Suprapubic skin (tissue), 4 donors: ENCODE measurements around the gene CCDC87.

Experiments used
- CTCF ChIP-seq, 2 donors: fragments of 200-600 bp in 1 of 2; fragments of 450-650 bp in 1 of 2; sonication (generic) in 1 of 2; IDR thresholded peaks; one replicate each; pipeline ENCODE4 v1.5.1; 2016 to 2019; ENCODE audit warnings: antibody characterized with exemption in 2 of 2, mild to moderate bottlenecking in 1 of 2, moderate library complexity in 1 of 2
- POLR2A ChIP-seq, 2 donors: fragments of 450-650 bp; IDR thresholded peaks; one replicate each; pipeline ENCODE4 v1.6.1; 2017; ENCODE audit warnings: antibody characterized with exemption in 2 of 2, mild to moderate bottlenecking in 2 of 2, moderate library complexity in 2 of 2
- POLR2AphosphoS5 ChIP-seq, 3 donors: sonication (generic); formaldehyde crosslinking; IDR thresholded peaks; one replicate each; pipeline ENCODE4 v1.6.1; 2017; ENCODE audit warnings: antibody characterized with exemption in 3 of 3

GRCh38 chr11:66580803-66581202, 12.1 kb downstream of the CCDC87 start:
- no peak for TF ChIP-seq CTCF (IDR thresholded peaks at IDR 0.05)
- TF ChIP-seq POLR2A (IDR thresholded peaks at IDR 0.05), result no peak
- no peak for TF ChIP-seq POLR2AphosphoS5 (IDR thresholded peaks at IDR 0.05)
